Measurements from ENCODE around the gene MSH6. TPM values are rescaled to one million over a fixed set of nuclear protein-coding genes. Genes with fewer than 3 reads are reported as not detected.

Gene MSH6
- total and polyA plus RNA-seq, 2 of the 13 experiments (the other 11 are each of a cell fraction or from before 2014, with no cell fraction given): 20.8 to 113 TPM

GRCh38 chr2:47811668-47812067 is 28.7 kb downstream of the MSH6 start:
- H3K4me1 ChIP-seq (ENCODE audit: insufficient read depth, low read length): no peaks in the 10 kb centered on the region
- 100% methylated on average over 1 of the region's 1 CpG for WGBS (ENCODE audit: low lambda C conversion rate)
- intact Hi-C loops (cut with micrococcal nuclease; ENCODE audit: unreplicated experiment): no loop called here
- no peak overlapping the region for H2AFZ ChIP-seq (ENCODE audit: low read length)
- TF ChIP-seq ZSCAN22 (CRISPR knock-in tag; IDR thresholded peaks at IDR 0.05) (no peak), RBM22 (optimal IDR thresholded peaks at IDR 0.05; ENCODE audit: low read length) (peak; percentile 75)
- peaks cover 10 to 71% of the 10 kb centered on the region in 2 experiments for H3K36me3 ChIP-seq (replicated peaks in 1 of 2; ENCODE audit: control insufficient read depth in 1 of 2, insufficient read depth in 2 of 2, low read length in 2 of 2)
- ChIA-PET POLR2A (no interaction called here), CTCF (ENCODE audit: low intra/inter-chr PET ratio, low total read pairs) (no interaction called here)
- H3K4me3 ChIP-seq (replicated peaks in 1 of 3; ENCODE audit: insufficient read depth in 1 of 3, low read depth in 2 of 3, low read length in 3 of 3): no peak overlapping the region
- H3K4me2 ChIP-seq (ENCODE audit: low read depth, low read length): no peak overlapping the region
- no peaks in the 10 kb centered on the region for H4K20me1 ChIP-seq (ENCODE audit: insufficient read depth, low read length)
- peak; percentile 20; the same call in 2 of the 3 replicates for ATAC-seq
- no TSS peak for BruUV-seq (replicated peaks)
- no peaks in the 10 kb centered on the region for H3K27me3 ChIP-seq (ENCODE audit: control insufficient read depth in 1 of 2, insufficient read depth in 2 of 2, low read length in 2 of 2)
- no peaks in the 10 kb centered on the region for H3K9me3 ChIP-seq (ENCODE audit: low read length)
- no peak overlapping the region for H3K27ac ChIP-seq (ENCODE audit: extremely low read length, insufficient read depth, low read length)
- FAIRE-seq: no peak
- no peak for DNase-seq (ENCODE audit: low spot score)
- H3K79me2 ChIP-seq (ENCODE audit: insufficient read depth, low read length): no peaks in the 10 kb centered on the region
- in situ Hi-C loops (cut with HindIII; ENCODE audit: extremely low pct_ligation_motif_present, low pct_unique_long_range_greater_than_20kb): no loop called here
- H3K9ac ChIP-seq (ENCODE audit: insufficient read depth, low read depth, low read length): no peak overlapping the region

GRCh38 chr2:47815764-47816163 is 32.8 kb downstream of the MSH6 start:
- ATAC-seq: no peak; the same call in 2 of the 3 replicates
- H3K79me2 ChIP-seq (ENCODE audit: insufficient read depth, low read length): no peaks in the 10 kb centered on the region
- no peak overlapping the region for H3K9ac ChIP-seq (ENCODE audit: insufficient read depth, low read depth, low read length)
- peaks cover 15 to 76% of the 10 kb centered on the region in 2 experiments for H3K36me3 ChIP-seq (replicated peaks in 1 of 2; ENCODE audit: control insufficient read depth in 1 of 2, insufficient read depth in 2 of 2, low read length in 2 of 2)
- TF ChIP-seq PAX8 (CRISPR knock-in tag; IDR thresholded peaks at IDR 0.05; ENCODE audit: borderline replicate concordance) (no peak), ZNF569 (CRISPR knock-in tag; IDR thresholded peaks at IDR 0.05; ENCODE audit: borderline replicate concordance) (no peak)
- ChIA-PET POLR2A (no interaction called here), CTCF (ENCODE audit: low intra/inter-chr PET ratio, low total read pairs) (no interaction called here)
- WGBS (ENCODE audit: low lambda C conversion rate): 97% methylated on average over 5 of the region's 10 CpGs
- no peak overlapping the region for H3K4me2 ChIP-seq (ENCODE audit: low read depth, low read length)
- no peaks in the 10 kb centered on the region for H3K4me1 ChIP-seq (ENCODE audit: insufficient read depth, low read length)
- no peak overlapping the region for H3K27ac ChIP-seq (ENCODE audit: extremely low read length, insufficient read depth, low read length)
- no peaks in the 10 kb centered on the region for H4K20me1 ChIP-seq (ENCODE audit: insufficient read depth, low read length)
- FAIRE-seq: no peak
- in situ Hi-C loops (cut with HindIII; ENCODE audit: extremely low pct_ligation_motif_present, low pct_unique_long_range_greater_than_20kb) (no loop called here), intact Hi-C loops (cut with micrococcal nuclease; ENCODE audit: unreplicated experiment) (no loop called here)
- no peak overlapping the region for H3K4me3 ChIP-seq (replicated peaks in 1 of 3; ENCODE audit: insufficient read depth in 1 of 3, low read depth in 2 of 3, low read length in 3 of 3)
- DNase-seq (ENCODE audit: low spot score): no peak
- H2AFZ ChIP-seq (ENCODE audit: low read length): no peak overlapping the region
- BruUV-seq (replicated peaks): no TSS peak
- H3K9me3 ChIP-seq (ENCODE audit: low read length): no peaks in the 10 kb centered on the region
- H3K27me3 ChIP-seq (ENCODE audit: control insufficient read depth in 1 of 2, insufficient read depth in 2 of 2, low read length in 2 of 2): no peaks in the 10 kb centered on the region
